Lung microvascular endothelial cell (primary cell): ENCODE results near the gene ARTN. TPM values are rescaled to one million over a fixed set of nuclear protein-coding genes. Genes with fewer than 3 reads are reported as not detected.
A peak's percentile ranks its signal among the peaks of the same experiment; 100 is the strongest.

Source experiments
- DNase-seq, 2 donors: peaks; one replicate each; pipeline versions ENCODE4 v3.0.0 to v3.0.0-alpha.2; 2010; ENCODE audit warnings: low read depth in 2 of 2
- total RNA-seq: library from RNA; depleted of rRNA; stranded (reverse); fragments of >200 nt; gene quantifications from 2 replicates; pipeline ENCODE4 v1.2.1, GENCODE V29; 2014

ARTN gene
- total RNA-seq, 1 donor from 2014 or later = not detected

DNA sequence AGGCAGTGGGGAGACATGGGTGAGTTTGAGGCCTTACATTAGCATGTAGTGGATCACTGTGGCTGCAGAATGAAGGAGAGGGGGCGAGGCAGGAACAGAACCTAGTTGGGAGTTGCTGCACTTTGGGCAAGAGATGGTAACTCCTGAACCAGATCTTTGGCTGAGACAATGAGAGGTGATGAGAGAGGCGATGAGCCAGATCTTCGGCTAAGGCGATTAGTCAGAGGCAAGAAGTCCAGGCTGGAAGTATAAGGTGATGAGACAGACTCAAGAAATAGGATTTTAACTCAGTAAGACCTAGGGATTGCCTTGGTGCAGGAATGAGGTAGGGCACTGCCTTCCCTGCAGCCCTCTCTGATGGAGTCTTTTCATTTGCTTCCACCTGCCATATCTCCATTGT lies 9.1 kb upstream of the ARTN start:
- DNase-seq = no peak

DNA sequence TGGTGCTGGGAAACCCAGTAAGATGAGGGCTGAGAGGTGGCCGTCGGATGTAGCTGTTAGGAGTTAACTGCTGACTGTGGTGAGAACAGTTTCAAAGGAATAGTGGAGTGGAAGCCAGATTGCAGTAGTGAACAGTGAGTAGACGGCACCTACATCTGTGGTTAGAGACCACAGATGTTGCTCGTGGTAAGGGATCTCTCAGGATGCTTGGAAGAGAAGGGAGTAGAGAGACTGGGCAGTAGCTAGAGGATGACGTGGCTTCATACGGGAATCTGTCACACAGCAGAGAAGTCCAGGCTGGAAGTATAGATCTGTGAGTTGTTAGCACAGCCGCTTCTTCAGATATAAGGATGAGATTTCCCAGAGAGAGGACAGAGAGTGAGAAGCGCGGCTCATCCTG lies 7.8 kb upstream of the ARTN start:
- no peak for DNase-seq

- DNase-seq = peak in 1 of 2 donors; percentile 37
Observed at GRCh38 chr1:43930168-43930948, 3.2 kb upstream of the ARTN start.

- no peak for DNase-seq
Observed at GRCh38 chr1:43930949-43931275, 2.7 kb upstream of the ARTN start.

GRCh38 chr1:43931711-43932660 lies 1.6 kb upstream of the ARTN start:
- no peak for DNase-seq

GRCh38 chr1:43932786-43933385 lies 715 bp upstream of the ARTN start:
- DNase-seq = no peak

GRCh38 chr1:43934101-43934985 lies 742 bp downstream of the ARTN start:
- peak; percentile 53 to 69 for DNase-seq

GRCh38 chr1:43934986-43935324 lies 1.4 kb downstream of the ARTN start:
- no peak for DNase-seq

DNA sequence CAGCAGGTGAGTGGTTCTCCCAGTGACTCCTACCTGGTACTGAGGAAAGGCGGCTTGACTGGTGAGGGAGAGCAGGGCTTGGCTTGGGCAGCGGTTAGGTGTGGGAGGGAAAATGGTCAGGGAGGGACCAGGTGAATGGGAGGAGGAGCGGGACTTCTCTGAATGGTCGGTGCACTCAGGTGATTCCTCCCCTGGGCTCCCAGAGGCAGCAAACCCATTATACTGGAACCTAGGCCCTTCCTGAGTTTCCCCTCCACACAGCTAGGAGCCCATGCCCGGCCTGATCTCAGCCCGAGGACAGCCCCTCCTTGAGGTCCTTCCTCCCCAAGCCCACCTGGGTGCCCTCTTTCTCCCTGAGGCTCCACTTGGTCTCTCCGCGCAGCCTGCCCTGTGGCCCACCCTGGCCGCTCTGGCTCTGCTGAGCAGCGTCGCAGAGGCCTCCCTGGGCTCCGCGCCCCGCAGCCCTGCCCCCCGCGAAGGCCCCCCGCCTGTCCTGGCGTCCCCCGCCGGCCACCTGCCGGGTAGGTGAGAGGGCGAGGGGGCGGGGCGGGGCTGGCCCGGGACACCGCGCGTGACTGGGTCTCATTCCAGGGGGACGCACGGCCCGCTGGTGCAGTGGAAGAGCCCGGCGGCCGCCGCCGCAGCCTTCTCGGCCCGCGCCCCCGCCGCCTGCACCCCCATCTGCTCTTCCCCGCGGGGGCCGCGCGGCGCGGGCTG lies 2.3 kb downstream of the ARTN start:
- no peak for DNase-seq

DNA sequence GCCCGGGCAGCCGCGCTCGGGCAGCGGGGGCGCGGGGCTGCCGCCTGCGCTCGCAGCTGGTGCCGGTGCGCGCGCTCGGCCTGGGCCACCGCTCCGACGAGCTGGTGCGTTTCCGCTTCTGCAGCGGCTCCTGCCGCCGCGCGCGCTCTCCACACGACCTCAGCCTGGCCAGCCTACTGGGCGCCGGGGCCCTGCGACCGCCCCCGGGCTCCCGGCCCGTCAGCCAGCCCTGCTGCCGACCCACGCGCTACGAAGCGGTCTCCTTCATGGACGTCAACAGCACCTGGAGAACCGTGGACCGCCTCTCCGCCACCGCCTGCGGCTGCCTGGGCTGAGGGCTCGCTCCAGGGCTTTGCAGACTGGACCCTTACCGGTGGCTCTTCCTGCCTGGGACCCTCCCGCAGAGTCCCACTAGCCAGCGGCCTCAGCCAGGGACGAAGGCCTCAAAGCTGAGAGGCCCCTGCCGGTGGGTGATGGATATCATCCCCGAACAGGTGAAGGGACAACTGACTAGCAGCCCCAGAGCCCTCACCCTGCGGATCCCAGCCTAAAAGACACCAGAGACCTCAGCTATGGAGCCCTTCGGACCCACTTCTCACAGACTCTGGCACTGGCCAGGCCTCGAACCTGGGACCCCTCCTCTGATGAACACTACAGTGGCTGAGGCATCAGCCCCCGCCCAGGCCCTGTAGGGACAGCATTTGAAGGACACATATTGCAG lies 3.0 kb downstream of the ARTN start:
- peak; percentile 37 to 62 for DNase-seq

GRCh38 chr1:43937179-43937865 lies 3.7 kb downstream of the ARTN start:
- DNase-seq = no peak

DNA sequence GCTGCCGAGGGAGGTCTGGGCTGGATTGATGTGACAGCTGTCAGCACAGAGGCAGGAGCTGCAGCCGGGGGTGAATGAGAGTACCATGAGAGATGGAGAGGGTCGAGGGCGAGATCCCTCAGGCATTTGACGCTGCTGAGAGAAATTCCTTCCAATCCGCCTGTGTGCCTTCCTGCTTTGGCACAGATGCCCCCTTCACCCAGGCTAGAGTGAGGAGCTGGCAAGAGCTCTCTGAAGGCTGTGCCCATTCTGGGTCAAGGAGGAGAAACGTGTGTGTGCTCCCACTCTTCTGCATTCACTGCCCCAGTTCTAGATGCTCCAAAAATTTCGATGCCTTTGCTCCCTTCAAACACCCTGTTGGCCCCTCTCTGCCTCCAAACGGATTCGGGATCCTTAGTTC lies 4.8 kb downstream of the ARTN start:
- DNase-seq = no peak

DNA sequence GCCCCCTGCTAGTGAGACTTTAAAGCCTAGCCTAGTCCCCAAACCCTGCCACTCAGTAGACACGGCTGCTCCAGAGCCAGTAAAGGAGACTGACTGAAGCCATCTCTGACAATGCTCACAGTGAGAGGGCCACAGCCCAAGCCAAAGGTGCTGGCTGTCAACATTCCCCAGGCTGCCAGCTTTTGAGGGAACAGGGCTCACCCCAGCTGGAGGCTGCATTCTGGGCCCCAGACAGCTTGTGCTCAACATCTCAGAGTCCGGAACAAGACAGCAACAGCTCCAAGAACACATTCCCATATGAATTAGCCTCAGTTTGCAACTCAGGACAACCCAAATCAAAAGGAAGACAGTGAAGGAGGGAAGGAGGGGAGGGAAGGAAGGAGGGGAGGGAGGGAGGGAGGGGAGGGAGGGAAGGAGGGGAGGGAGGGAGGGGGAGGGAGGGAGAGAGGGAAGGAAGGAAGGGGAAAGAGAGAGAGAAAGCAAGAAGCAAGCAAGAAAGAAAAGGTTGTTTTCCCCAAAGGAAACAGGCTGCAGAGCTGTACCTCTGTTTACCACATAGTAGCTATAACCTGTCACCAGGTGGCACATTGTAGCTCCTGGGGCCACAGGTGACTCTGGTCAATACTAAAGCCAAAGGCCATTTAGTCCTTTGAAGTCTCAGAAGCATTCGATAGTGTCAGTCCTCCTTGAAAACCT lies 5.4 kb downstream of the ARTN start:
- no peak for DNase-seq

- DNase-seq = no peak
Observed at GRCh38 chr1:43942411-43942810, 8.8 kb downstream of the ARTN start.

- DNase-seq = no peak
Observed at GRCh38 chr1:43944860-43945259, 11.3 kb downstream of the ARTN start.

- no peak for DNase-seq
Observed at GRCh38 chr1:43945674-43946235, 12.2 kb downstream of the ARTN start.

DNA sequence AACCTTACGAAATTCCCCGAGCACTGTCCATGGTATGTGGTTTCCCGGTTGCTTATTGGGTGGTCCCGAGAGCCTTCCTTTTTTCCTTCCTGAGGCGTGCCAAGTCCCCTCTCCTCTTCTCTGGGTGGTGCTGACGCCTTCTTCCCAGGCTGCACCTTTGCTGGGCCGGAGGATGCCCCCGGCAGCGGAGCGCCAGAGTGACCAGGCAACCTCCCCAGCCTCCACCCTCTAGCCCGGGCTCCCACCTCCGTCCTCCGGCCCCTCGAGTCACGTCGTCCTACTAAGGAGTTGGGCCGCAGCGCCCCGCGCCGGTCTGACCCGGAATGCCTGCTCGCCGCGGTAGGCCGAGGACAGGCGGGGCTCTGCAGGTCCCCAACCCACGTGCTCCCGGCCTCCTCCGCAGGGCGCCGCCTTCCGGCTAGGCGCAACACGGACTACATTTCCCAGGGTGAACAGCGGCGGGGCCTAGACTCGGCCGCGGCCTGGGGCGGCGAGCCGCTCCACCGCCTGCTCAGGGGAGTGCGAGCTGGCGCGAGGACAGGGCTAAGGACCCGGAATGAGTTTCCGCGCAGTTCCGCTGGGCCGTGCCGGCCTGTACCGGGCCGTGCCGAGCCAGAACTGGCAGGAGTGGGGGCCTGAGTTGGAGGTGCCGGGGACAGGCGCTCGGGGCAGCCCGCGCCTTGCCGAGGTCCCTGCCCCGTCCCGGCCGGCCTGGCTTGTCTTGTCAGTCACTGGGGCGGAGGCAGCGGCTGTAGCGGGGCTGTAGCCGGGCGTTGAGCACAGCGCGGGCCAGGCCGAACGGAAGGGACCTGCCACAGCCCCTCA lies 12.8 kb downstream of the ARTN start, which contains the start of gene IPO13:
TSS of gene IPO13 (plus strand) at position 715 of the 825 bp plus-strand sequence. CDS start 651 bp downstream, outside the sequence.
- DNase-seq = peak; percentile 95 to 96
